ENCODE data around the gene MSH3.

Gene MSH3

DNA sequence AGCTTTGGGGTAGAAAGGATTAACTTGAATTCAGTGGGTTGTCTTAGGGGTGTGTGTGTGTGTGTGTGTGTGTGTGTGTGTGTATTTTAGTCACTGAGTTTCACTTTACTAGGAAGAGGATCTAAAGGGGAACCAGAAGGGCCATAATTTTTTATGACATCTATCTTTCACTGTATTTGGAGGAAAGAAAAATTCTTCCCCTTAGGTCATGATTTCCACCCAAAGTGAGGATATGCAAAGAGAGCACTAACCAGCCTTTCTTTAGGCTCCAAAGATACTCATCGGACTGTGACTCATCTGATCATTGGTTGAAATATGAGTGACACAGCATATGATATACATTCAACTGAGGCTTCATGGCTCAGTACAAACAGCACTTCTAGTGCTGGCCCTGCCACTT lies 230.5 kb downstream of the MSH3 start:
- Histone ChIP-seq H3K79me2 (ENCODE audit: insufficient read depth, low read length) (no peaks in the 10 kb centered on the region), H2AFZ (ENCODE audit: low read length) (no peak overlapping the region), H4K20me1 (ENCODE audit: insufficient read depth, low read length, poor library complexity, severe bottlenecking) (no peaks in the 10 kb centered on the region), H3K9me2 (replicated peaks; ENCODE audit: low read depth, low read length) (no peaks in the 10 kb centered on the region), H3K4me3 (ENCODE audit: low read length, poor library complexity, severe bottlenecking) (no peak overlapping the region), H3K27me3 (ENCODE audit: insufficient read depth, low read length, poor library complexity, severe bottlenecking) (no peaks in the 10 kb centered on the region), H3K4me1 (ENCODE audit: insufficient read depth, low read length, poor library complexity, severe bottlenecking) (peaks cover 20% of the 10 kb centered on the region), H3F3A (ENCODE audit: low read depth) (no peaks in the 10 kb centered on the region), H3K4me2 (ENCODE audit: low read depth, low read length, poor library complexity, severe bottlenecking) (no peak overlapping the region), H3K36me3 (ENCODE audit: insufficient read depth, low read length) (no peaks in the 10 kb centered on the region; the same call in 1 of the 2 replicates), H3K9me3 (ENCODE audit: insufficient read depth, low read depth, low read length) (no peaks in the 10 kb centered on the region), H3K9ac (ENCODE audit: low read depth, low read length, poor library complexity, severe bottlenecking) (no peak overlapping the region)
- TF ChIP-seq EZH2phosphoT487 (IDR thresholded peaks at IDR 0.05; ENCODE audit: borderline replicate concordance), result no peak
- TF ChIP-seq, protein P1, sequence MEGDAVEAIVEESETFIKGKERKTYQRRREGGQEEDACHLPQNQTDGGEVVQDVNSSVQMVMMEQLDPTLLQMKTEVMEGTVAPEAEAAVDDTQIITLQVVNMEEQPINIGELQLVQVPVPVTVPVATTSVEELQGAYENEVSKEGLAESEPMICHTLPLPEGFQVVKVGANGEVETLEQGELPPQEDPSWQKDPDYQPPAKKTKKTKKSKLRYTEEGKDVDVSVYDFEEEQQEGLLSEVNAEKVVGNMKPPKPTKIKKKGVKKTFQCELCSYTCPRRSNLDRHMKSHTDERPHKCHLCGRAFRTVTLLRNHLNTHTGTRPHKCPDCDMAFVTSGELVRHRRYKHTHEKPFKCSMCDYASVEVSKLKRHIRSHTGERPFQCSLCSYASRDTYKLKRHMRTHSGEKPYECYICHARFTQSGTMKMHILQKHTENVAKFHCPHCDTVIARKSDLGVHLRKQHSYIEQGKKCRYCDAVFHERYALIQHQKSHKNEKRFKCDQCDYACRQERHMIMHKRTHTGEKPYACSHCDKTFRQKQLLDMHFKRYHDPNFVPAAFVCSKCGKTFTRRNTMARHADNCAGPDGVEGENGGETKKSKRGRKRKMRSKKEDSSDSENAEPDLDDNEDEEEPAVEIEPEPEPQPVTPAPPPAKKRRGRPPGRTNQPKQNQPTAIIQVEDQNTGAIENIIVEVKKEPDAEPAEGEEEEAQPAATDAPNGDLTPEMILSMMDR (conservative IDR thresholded peaks at IDR 0.05; ENCODE audit: low read length), result no peak

DNA sequence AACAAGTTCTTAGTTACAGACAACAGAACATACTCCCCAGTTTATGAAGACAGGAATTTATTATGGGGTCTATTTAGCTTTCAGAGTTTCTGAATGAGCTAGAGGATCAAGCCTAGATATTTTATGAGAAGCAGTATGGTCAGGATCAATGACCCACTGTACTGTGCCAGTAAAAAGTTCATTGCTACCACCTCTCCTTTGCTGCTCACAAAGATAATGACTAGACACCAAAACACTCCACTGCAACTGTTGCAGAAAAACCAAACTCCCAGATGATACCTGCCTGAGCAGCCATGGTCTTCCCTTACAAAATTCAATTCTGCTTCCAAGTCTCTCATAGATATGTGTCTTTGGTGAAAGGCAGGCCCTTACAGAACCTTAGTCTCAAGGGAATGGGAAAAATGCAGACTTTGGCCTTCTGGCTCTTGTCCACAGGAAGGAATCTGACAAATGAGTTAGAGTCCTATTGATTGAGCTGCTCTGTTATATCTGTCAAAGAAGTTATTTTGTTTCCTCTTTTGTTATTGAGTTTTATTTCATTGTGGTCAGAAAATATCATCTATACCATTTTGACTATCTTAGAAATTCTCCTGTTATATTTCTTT lies 231.0 kb downstream of the MSH3 start:
- Histone ChIP-seq H3K27me3 (ENCODE audit: insufficient read depth, low read length, poor library complexity, severe bottlenecking) (no peaks in the 10 kb centered on the region), H3K36me3 (ENCODE audit: insufficient read depth, low read length) (no peaks in the 10 kb centered on the region; the same call in 1 of the 2 replicates), H3F3A (ENCODE audit: low read depth) (no peaks in the 10 kb centered on the region), H4K20me1 (ENCODE audit: insufficient read depth, low read length, poor library complexity, severe bottlenecking) (no peaks in the 10 kb centered on the region), H3K79me2 (ENCODE audit: insufficient read depth, low read length) (no peaks in the 10 kb centered on the region), H3K4me1 (ENCODE audit: insufficient read depth, low read length, poor library complexity, severe bottlenecking) (peaks cover 20% of the 10 kb centered on the region), H3K9me2 (replicated peaks; ENCODE audit: low read depth, low read length) (no peaks in the 10 kb centered on the region), H3K4me2 (ENCODE audit: low read depth, low read length, poor library complexity, severe bottlenecking) (no peak overlapping the region), H3K4me3 (ENCODE audit: low read length, poor library complexity, severe bottlenecking) (no peak overlapping the region), H3K9ac (ENCODE audit: low read depth, low read length, poor library complexity, severe bottlenecking) (no peak overlapping the region), H3K9me3 (ENCODE audit: insufficient read depth, low read depth, low read length) (no peaks in the 10 kb centered on the region), H2AFZ (ENCODE audit: low read length) (no peak overlapping the region)
- no peak for TF ChIP-seq EZH2phosphoT487 (IDR thresholded peaks at IDR 0.05; ENCODE audit: borderline replicate concordance)
- TF ChIP-seq, protein P1 (conservative IDR thresholded peaks at IDR 0.05; ENCODE audit: low read length), result no peak

DNA sequence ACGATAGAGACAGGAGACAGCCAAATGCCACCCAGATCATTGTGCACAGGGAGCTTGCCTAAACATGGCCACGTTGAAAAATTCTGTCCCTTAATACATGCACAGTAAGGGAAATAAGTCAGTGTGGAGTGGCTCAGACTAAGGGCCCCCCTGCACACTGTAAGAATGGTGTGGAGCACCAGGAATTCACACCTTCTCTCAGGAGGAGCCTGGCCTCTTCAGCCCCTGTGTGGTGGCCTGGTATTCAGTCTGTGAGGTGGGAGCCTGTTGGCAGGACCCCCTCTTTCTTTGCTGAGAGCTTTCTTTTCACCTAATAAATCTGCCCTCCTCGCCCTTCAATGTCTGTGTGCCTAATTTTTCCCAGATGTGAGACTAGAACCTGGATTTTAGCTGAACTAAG lies 239.6 kb downstream of the MSH3 start:
- H3K36me3 ChIP-seq (ENCODE audit: insufficient read depth, low read length), result no peaks in the 10 kb centered on the region
- no peaks in the 10 kb centered on the region for H3F3A ChIP-seq (ENCODE audit: low read depth)
- no peaks in the 10 kb centered on the region for H3K9me2 ChIP-seq (replicated peaks; ENCODE audit: low read depth, low read length)
- H3K4me2 ChIP-seq (ENCODE audit: low read depth, low read length, poor library complexity, severe bottlenecking), result no peak overlapping the region
- H3K79me2 ChIP-seq (ENCODE audit: insufficient read depth, low read length), result no peaks in the 10 kb centered on the region
- no peak for TF ChIP-seq EZH2phosphoT487 (IDR thresholded peaks at IDR 0.05; ENCODE audit: borderline replicate concordance)
- TF ChIP-seq, protein P1 (conservative IDR thresholded peaks at IDR 0.05; ENCODE audit: low read length), result no peak
- H3K27me3 ChIP-seq (ENCODE audit: insufficient read depth, low read length, poor library complexity, severe bottlenecking), result no peaks in the 10 kb centered on the region
- no peaks in the 10 kb centered on the region for H4K20me1 ChIP-seq (ENCODE audit: insufficient read depth, low read length, poor library complexity, severe bottlenecking)
- no peaks in the 10 kb centered on the region for H3K4me1 ChIP-seq (ENCODE audit: insufficient read depth, low read length, poor library complexity, severe bottlenecking)
- no peak overlapping the region for H3K9ac ChIP-seq (ENCODE audit: low read depth, low read length, poor library complexity, severe bottlenecking)
- H3K9me3 ChIP-seq (ENCODE audit: insufficient read depth, low read depth, low read length), result no peaks in the 10 kb centered on the region
- no peak overlapping the region for H2AFZ ChIP-seq (ENCODE audit: low read length)
- no peak overlapping the region for H3K4me3 ChIP-seq (ENCODE audit: low read length, poor library complexity, severe bottlenecking)

Measured in Loucy (cell line).